NCI-H69 (cell line): ENCODE measurements around the gene THAP9.

Source experiments
- DNase-seq: peaks from one replicate; lab custom pipeline; 2025; lab: John Stamatoyannopoulos, UW

THAP9 gene

GRCh38 chr4:82957045-82957444 lies 56.5 kb downstream of the THAP9 start:
- DNase-seq: no peak

GRCh38 chr4:82965763-82966162 lies 65.2 kb downstream of the THAP9 start:
- DNase-seq: no peak

GRCh38 chr4:82968972-82969371 lies 68.4 kb downstream of the THAP9 start:
- DNase-seq: no peak

GRCh38 chr4:82969414-82969813 lies 68.9 kb downstream of the THAP9 start:
- DNase-seq: no peak
